H9 (cell line): ENCODE measurements around the gene MBOAT2. TPM values are rescaled to one million over a fixed set of nuclear protein-coding genes. Genes with fewer than 3 reads are reported as not detected.

Experiments used
- DNase-seq: peaks from one replicate; pipeline ENCODE4 v3.0.0-alpha.2; 2017
- H2AFZ ChIP-seq: one replicate; pipeline ENCODE4 v1.6.1; 2013; ENCODE audit warnings: mild to moderate bottlenecking, low read length, control low read depth, moderate library complexity
- H2AK5ac ChIP-seq: 2 replicates; pipeline ENCODE4 v1.6.1; 2013; ENCODE audit warnings: low read length, control low read depth, mixed read lengths; ENCODE audit not compliant: insufficient read length
- H2BK120ac ChIP-seq: one replicate; pipeline ENCODE4 v1.6.1; 2013; ENCODE audit warnings: low read depth, mild to moderate bottlenecking, low read length, control low read depth, inconsistent platforms; ENCODE audit not compliant: poor library complexity, severe bottlenecking
- H2BK12ac ChIP-seq: 2 replicates; pipeline ENCODE4 v1.6.1; 2013; ENCODE audit warnings: low read length, control low read depth, mixed read lengths, low read depth; ENCODE audit not compliant: insufficient read length
- H2BK15ac ChIP-seq: 2 replicates; pipeline ENCODE4 v1.6.1; 2013; ENCODE audit warnings: low read depth, low read length, control low read depth
- H2BK20ac ChIP-seq: one replicate; pipeline ENCODE4 v1.6.1; 2013; ENCODE audit warnings: low read depth, mild to moderate bottlenecking, low read length, control low read depth, inconsistent platforms; ENCODE audit not compliant: poor library complexity, severe bottlenecking
- H2BK5ac ChIP-seq: 2 replicates; pipeline ENCODE4 v1.6.1; 2013; ENCODE audit warnings: low read length, control low read depth, mixed read lengths; ENCODE audit not compliant: insufficient read length
- H3K14ac ChIP-seq: 2 replicates; pipeline ENCODE4 v1.6.1; 2013; ENCODE audit warnings: low read length, control low read depth; ENCODE audit not compliant: insufficient read depth
- H3K18ac ChIP-seq: 2 replicates; pipeline ENCODE4 v1.6.1; 2013; ENCODE audit warnings: low read depth, mild to moderate bottlenecking, mixed read lengths, low read length, control low read depth; ENCODE audit not compliant: insufficient read length
- H3K23ac ChIP-seq: 2 replicates; pipeline ENCODE4 v1.6.1; 2013; ENCODE audit warnings: low read length, control low read depth, mixed read lengths, low read depth; ENCODE audit not compliant: insufficient read length
- H3K23me2 ChIP-seq: 2 replicates; pipeline ENCODE4 v1.6.1; 2013; ENCODE audit warnings: low read depth, mild to moderate bottlenecking, mixed read lengths, low read length, control low read depth; ENCODE audit not compliant: insufficient read length, poor library complexity, severe bottlenecking
- H3K27ac ChIP-seq: 2 replicates; pipeline ENCODE4 v1.5.1; 2013; ENCODE audit warnings: low read length, control low read depth, mixed read lengths, low read depth; ENCODE audit not compliant: insufficient read length
- H3K27me3 ChIP-seq: 2 replicates; pipeline ENCODE4 v1.6.1; 2013; ENCODE audit warnings: low read length, control low read depth, inconsistent platforms; ENCODE audit not compliant: insufficient read depth
- H3K4ac ChIP-seq: 2 replicates; pipeline ENCODE4 v1.6.1; 2013; ENCODE audit warnings: low read depth, mild to moderate bottlenecking, control low read depth, inconsistent platforms, low read length, moderate library complexity
- H3K4me1 ChIP-seq: 2 replicates; pipeline ENCODE4 v1.6.1; 2013; ENCODE audit warnings: low read length, control low read depth, inconsistent platforms; ENCODE audit not compliant: insufficient read depth
- H3K4me2 ChIP-seq: 2 replicates; pipeline ENCODE4 v1.6.1; 2013; ENCODE audit warnings: low read length, control low read depth, mixed read lengths; ENCODE audit not compliant: insufficient read length, insufficient read depth
- H3K56ac ChIP-seq: 2 replicates; pipeline ENCODE4 v1.6.1; 2013; ENCODE audit warnings: low read depth, mild to moderate bottlenecking, mixed read lengths, low read length, control low read depth; ENCODE audit not compliant: insufficient read length
- H3K79me1 ChIP-seq: 2 replicates; pipeline ENCODE4 v1.6.1; 2013; ENCODE audit warnings: low read depth, mild to moderate bottlenecking, moderate library complexity, low read length, control low read depth, inconsistent platforms; ENCODE audit not compliant: insufficient read depth, poor library complexity, severe bottlenecking
- H3K79me2 ChIP-seq: 2 replicates; pipeline ENCODE4 v1.6.1; 2013; ENCODE audit warnings: low read length, control low read depth, inconsistent platforms; ENCODE audit not compliant: insufficient read depth
- H3K9ac ChIP-seq: 2 replicates; pipeline ENCODE4 v1.6.1; 2013; ENCODE audit warnings: low read length, control low read depth, mixed read lengths; ENCODE audit not compliant: insufficient read length; ENCODE audit errors: extremely low read depth
- H3K9me3 ChIP-seq: one replicate; pipeline ENCODE4 v1.6.1; 2013; ENCODE audit warnings: low read depth, low read length, inconsistent platforms; ENCODE audit not compliant: control insufficient read depth
- H3T11ph ChIP-seq: one replicate; pipeline ENCODE4 v1.6.1; 2013; ENCODE audit warnings: mild to moderate bottlenecking, low read length, control low read depth, inconsistent platforms
- H4K20me1 ChIP-seq: one replicate; pipeline ENCODE4 v1.6.1; 2013; ENCODE audit not compliant: control insufficient read depth, insufficient read length, insufficient read depth
- H4K5ac ChIP-seq: 2 replicates; pipeline ENCODE4 v1.6.1; 2013; ENCODE audit warnings: low read depth, mild to moderate bottlenecking, mixed read lengths, low read length, control low read depth; ENCODE audit not compliant: insufficient read length
- H4K8ac ChIP-seq: replicated peaks from 2 replicates; pipeline ENCODE4 v1.6.1; 2013; ENCODE audit warnings: low read length, control low read depth, mixed read lengths, low read depth; ENCODE audit not compliant: insufficient read length
- H4K91ac ChIP-seq: 2 replicates; pipeline ENCODE4 v1.6.1; 2013; ENCODE audit warnings: low read depth, mild to moderate bottlenecking, moderate library complexity, mixed read lengths, low read length, control low read depth; ENCODE audit not compliant: insufficient read length
- H3K27ac Mint-ChIP-seq, 3 experiments: 2 replicates in 2 of 3; 3 replicates in 1 of 3; pipeline ENCODE4 v1.8.0; 2020 to 2021; ENCODE audit warnings: mixed read lengths in 3 of 3, mild to moderate bottlenecking in 1 of 3, moderate library complexity in 1 of 3
- H3K27me3 Mint-ChIP-seq: 2 replicates; pipeline ENCODE4 v1.8.0; 2021; ENCODE audit warnings: low read depth, mild to moderate bottlenecking, moderate library complexity, mixed read lengths
- H3K36me3 Mint-ChIP-seq, 3 experiments: 2 replicates in 2 of 3; 3 replicates in 1 of 3; pipeline ENCODE4 v1.8.0; 2020 to 2021; ENCODE audit warnings: low read depth in 3 of 3, mixed read lengths in 3 of 3; ENCODE audit not compliant: insufficient read depth in 1 of 3
- H3K4me1 Mint-ChIP-seq, 2 experiments: 2 replicates each; pipeline ENCODE4 v1.8.0; 2020; ENCODE audit warnings: mixed read lengths in 2 of 2
- H3K4me3 Mint-ChIP-seq, 2 experiments: 2 replicates in 1 of 2; 3 replicates in 1 of 2; pipeline ENCODE4 v1.8.0; 2020 to 2021; ENCODE audit warnings: mild to moderate bottlenecking in 2 of 2, mixed read lengths in 2 of 2, moderate library complexity in 1 of 2
- H3K9me3 Mint-ChIP-seq, 2 experiments: 2 replicates in 1 of 2; 3 replicates in 1 of 2; pipeline ENCODE4 v1.8.0; 2020; ENCODE audit warnings: mild to moderate bottlenecking in 2 of 2, mixed read lengths in 2 of 2, moderate library complexity in 1 of 2
- WGBS: extraction: QIAGEN DNeasy Blood & Tissue Kit; methylation state at CpG from one replicate; pipeline ENCODE4 v1.1.7; 2013; ENCODE audit warnings: missing lambda C conversion rate, low lambda C conversion rate, mixed read lengths; ENCODE audit not compliant: insufficient read length; ENCODE audit errors: extremely low coverage; 5-methylcytosine and 5-hydroxymethylcytosine counted together
- total RNA-seq: library from RNA; stranded (reverse); gene quantifications from 2 replicates; pipeline ENCODE4 v1.2.1, GENCODE V29; 2021
- TF ChIP-seq, protein P1 (sequence below): fragments of 200-600 bp; sonication (generic); conservative IDR thresholded peaks from 3 replicates; pipeline ENCODE4 v1.8.0; 2021; ENCODE audit warnings: antibody characterized with exemption, mild to moderate bottlenecking

Gene MBOAT2
- total RNA-seq, 1 experiment from 2014 or later = 20.2 TPM

DNA sequence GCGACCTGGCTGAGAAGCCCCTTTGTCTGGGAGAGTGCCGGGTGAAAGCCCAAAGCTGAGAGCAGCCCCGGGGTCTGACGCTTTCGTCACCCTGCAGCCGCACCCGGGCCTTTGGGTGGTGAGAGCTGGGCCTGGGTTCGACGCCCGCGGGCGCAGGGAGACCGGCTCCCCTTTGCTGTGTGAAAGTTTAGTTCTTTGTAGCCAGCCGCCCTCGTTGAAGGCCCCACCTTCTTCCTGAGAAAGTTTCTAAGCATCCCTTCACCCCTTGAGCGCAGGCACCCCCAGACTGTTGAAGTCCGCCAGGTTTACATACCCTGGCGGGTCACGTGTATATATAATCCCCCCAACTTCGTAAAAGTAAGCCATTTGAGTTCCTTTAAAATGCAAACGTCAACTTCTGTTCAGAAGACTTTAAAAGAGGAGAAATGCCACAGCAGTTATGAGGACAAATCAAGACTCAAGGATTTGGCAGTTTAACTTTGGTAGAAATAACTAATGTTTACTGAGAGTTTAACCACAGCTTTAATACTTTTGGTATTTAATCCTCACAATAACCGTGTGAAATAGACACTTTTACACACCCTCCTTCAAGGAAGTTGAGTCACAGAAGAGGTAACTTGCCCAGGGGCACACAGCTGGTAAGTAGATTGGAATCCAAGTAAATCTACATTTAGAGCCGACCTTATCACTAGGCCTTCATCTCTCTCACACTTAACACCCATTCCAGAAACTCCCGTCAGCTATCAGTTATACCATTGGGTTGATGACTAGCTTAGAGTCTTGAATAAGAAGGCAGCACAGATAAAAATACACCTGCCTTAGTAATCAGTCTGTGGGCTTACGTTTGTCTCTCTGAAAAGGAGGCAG, 1.1 kb upstream of the MBOAT2 start:
- peaks cover 0 to 6% (median 3%) of the 10 kb centered on the region in 3 experiments; a peak in 4 of 7 replicates for H3K36me3 Mint-ChIP-seq
- Histone ChIP-seq H3K4me2 (peak overlapping the region; percentile 59), H3K27ac (no peak overlapping the region), H2BK5ac (no peak overlapping the region), H3K23ac (no peak overlapping the region), H2BK20ac (no peak overlapping the region), H3K79me2 (peaks cover 2% of the 10 kb centered on the region; the same call in 1 of the 2 replicates), H3K4me1 (no peaks in the 10 kb centered on the region), H3K9me3 (no peaks in the 10 kb centered on the region), H4K91ac (no peak overlapping the region), H3K4ac (no peak overlapping the region; the same call in 1 of the 2 replicates), H4K5ac (no peak overlapping the region), H3K23me2 (peaks cover 11% of the 10 kb centered on the region), H2BK15ac (no peak overlapping the region), H3K79me1 (no peaks in the 10 kb centered on the region), H3K18ac (peak overlapping the region; percentile 86), H3T11ph (no peak overlapping the region), H2BK12ac (no peak overlapping the region), H4K20me1 (no peaks in the 10 kb centered on the region), H2AK5ac (no peak overlapping the region), H3K56ac (no peak overlapping the region), H3K9ac (peak overlapping the region; percentile 74), H2BK120ac (no peak overlapping the region), H3K27me3 (no peaks in the 10 kb centered on the region), H2AFZ (no peak overlapping the region), H3K14ac (peak overlapping the region; percentile 98), H4K8ac (no peak overlapping the region)
- peaks cover 0 to 6% of the 10 kb centered on the region in 2 experiments; a peak in 2 of 5 replicates for H3K9me3 Mint-ChIP-seq
- peak overlapping the region; percentile 77 to 94 (median 89); a peak in 6 of 7 replicates for H3K27ac Mint-ChIP-seq
- peaks cover 5% of the 10 kb centered on the region for H3K27me3 Mint-ChIP-seq
- no CpG with 5 or more reads among the region's 25 CpGs for WGBS
- TF ChIP-seq, protein P1, sequence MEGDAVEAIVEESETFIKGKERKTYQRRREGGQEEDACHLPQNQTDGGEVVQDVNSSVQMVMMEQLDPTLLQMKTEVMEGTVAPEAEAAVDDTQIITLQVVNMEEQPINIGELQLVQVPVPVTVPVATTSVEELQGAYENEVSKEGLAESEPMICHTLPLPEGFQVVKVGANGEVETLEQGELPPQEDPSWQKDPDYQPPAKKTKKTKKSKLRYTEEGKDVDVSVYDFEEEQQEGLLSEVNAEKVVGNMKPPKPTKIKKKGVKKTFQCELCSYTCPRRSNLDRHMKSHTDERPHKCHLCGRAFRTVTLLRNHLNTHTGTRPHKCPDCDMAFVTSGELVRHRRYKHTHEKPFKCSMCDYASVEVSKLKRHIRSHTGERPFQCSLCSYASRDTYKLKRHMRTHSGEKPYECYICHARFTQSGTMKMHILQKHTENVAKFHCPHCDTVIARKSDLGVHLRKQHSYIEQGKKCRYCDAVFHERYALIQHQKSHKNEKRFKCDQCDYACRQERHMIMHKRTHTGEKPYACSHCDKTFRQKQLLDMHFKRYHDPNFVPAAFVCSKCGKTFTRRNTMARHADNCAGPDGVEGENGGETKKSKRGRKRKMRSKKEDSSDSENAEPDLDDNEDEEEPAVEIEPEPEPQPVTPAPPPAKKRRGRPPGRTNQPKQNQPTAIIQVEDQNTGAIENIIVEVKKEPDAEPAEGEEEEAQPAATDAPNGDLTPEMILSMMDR = no peak
- peaks cover 24 to 25% of the 10 kb centered on the region in 2 experiments for H3K4me1 Mint-ChIP-seq
- no peak for DNase-seq
- peak overlapping the region; percentile 75 to 83 for H3K4me3 Mint-ChIP-seq
